Loucy (cell line): Measurements from ENCODE around the gene HAUS2.

ENCODE experiments used
- H2AFZ ChIP-seq: fragments of 200-600 bp; sonication (generic); 2 replicates; pipeline ENCODE4 v1.6.0; 2016; ENCODE audit warnings: antibody characterized with exemption, mild to moderate bottlenecking, low read length, moderate library complexity
- H3F3A ChIP-seq: fragments of 200-600 bp; 2 replicates; pipeline ENCODE4 v1.6.0; 2016; ENCODE audit warnings: antibody characterized with exemption, low read depth, mild to moderate bottlenecking
- H3K27me3 ChIP-seq: fragments of 200-600 bp; sonication (generic); 2 replicates; pipeline ENCODE4 v1.6.1; 2014; ENCODE audit warnings: low read length, mild to moderate bottlenecking; ENCODE audit not compliant: insufficient read depth, poor library complexity, severe bottlenecking
- H3K36me3 ChIP-seq: fragments of 200-600 bp; sonication (generic); 2 replicates; pipeline ENCODE4 v1.6.1; 2016; ENCODE audit warnings: low read length; ENCODE audit not compliant: insufficient read depth
- H3K4me1 ChIP-seq: fragments of 200-600 bp; sonication (generic); 2 replicates; pipeline ENCODE4 v1.5.1; 2014; ENCODE audit warnings: low read length, mild to moderate bottlenecking; ENCODE audit not compliant: insufficient read depth, poor library complexity, severe bottlenecking
- H3K4me2 ChIP-seq: fragments of 200-600 bp; sonication (generic); 2 replicates; pipeline ENCODE4 v1.6.0; 2014; ENCODE audit warnings: antibody characterized with exemption, low read length, low read depth, mild to moderate bottlenecking; ENCODE audit not compliant: poor library complexity, severe bottlenecking
- H3K4me3 ChIP-seq: fragments of 200-600 bp; sonication (generic); 2 replicates; pipeline ENCODE4 v1.5.1; 2014; ENCODE audit warnings: low read length, mild to moderate bottlenecking, mixed read lengths; ENCODE audit not compliant: poor library complexity, severe bottlenecking
- H3K79me2 ChIP-seq: fragments of 200-600 bp; sonication (generic); 2 replicates; pipeline ENCODE4 v1.6.1; 2014; ENCODE audit warnings: low read length; ENCODE audit not compliant: insufficient read depth
- H3K9ac ChIP-seq: fragments of 200-600 bp; sonication (generic); 2 replicates; pipeline ENCODE4 v1.6.0; 2014; ENCODE audit warnings: mild to moderate bottlenecking, low read depth, low read length, moderate library complexity; ENCODE audit not compliant: poor library complexity, severe bottlenecking
- H3K9me2 ChIP-seq: fragments of 200-600 bp; sonication (generic); replicated peaks from 2 replicates; pipeline ENCODE4 v1.6.1; 2016; ENCODE audit warnings: low read depth, low read length, mixed read lengths
- H3K9me3 ChIP-seq: fragments of 200-600 bp; sonication (generic); 2 replicates; pipeline ENCODE4 v1.6.1; 2014; ENCODE audit warnings: mild to moderate bottlenecking, antibody characterized with exemption, low read length, low read depth; ENCODE audit not compliant: insufficient read depth
- H4K20me1 ChIP-seq: fragments of 200-600 bp; sonication (generic); 2 replicates; pipeline ENCODE4 v1.6.0; 2014; ENCODE audit warnings: antibody characterized with exemption, low read length, mild to moderate bottlenecking; ENCODE audit not compliant: insufficient read depth, poor library complexity, severe bottlenecking
- EZH2phosphoT487 ChIP-seq: fragments of 200-600 bp; IDR thresholded peaks from 2 replicates; pipeline ENCODE4 v1.6.1; 2018; ENCODE audit warnings: antibody characterized with exemption, mild to moderate bottlenecking, moderate library complexity, borderline replicate concordance
- TF ChIP-seq, protein P1 (sequence below): fragments of 200-600 bp; sonication (generic); conservative IDR thresholded peaks from 2 replicates; pipeline ENCODE4 v1.5.1; 2014; ENCODE audit warnings: mild to moderate bottlenecking, antibody characterized with exemption, low read length

Gene HAUS2

DNA sequence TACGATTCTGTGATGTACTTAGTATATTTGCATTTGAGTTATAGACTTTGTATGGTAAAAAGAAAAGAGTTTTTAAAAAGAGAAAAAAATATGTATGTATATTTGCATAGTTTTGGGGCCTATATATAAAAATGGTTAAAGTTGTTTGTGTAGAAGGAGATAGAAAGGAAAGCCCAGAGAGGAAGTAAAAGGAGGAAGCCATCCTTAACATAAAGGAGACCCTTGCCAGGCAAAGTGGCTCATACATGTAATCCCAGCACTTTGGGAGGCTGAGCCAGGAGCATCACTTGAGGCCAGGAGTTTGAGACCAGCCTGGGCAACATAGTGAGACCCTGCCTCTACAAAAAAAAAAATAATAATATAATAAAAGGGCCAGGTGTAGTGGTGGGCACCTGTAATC is 44.8 kb upstream of the HAUS2 start:
- Histone ChIP-seq H3K27me3 (no peaks in the 10 kb centered on the region), H3K4me2 (no peak overlapping the region), H2AFZ (no peak overlapping the region), H3K4me1 (peaks cover 15% of the 10 kb centered on the region), H3K36me3 (no peaks in the 10 kb centered on the region), H4K20me1 (no peaks in the 10 kb centered on the region), H3K9ac (no peak overlapping the region), H3K9me3 (no peaks in the 10 kb centered on the region), H3K79me2 (peaks cover 24% of the 10 kb centered on the region; the same call in 1 of the 2 replicates), H3F3A (no peaks in the 10 kb centered on the region), H3K4me3 (no peak overlapping the region), H3K9me2 (no peaks in the 10 kb centered on the region)
- TF ChIP-seq, protein P1, sequence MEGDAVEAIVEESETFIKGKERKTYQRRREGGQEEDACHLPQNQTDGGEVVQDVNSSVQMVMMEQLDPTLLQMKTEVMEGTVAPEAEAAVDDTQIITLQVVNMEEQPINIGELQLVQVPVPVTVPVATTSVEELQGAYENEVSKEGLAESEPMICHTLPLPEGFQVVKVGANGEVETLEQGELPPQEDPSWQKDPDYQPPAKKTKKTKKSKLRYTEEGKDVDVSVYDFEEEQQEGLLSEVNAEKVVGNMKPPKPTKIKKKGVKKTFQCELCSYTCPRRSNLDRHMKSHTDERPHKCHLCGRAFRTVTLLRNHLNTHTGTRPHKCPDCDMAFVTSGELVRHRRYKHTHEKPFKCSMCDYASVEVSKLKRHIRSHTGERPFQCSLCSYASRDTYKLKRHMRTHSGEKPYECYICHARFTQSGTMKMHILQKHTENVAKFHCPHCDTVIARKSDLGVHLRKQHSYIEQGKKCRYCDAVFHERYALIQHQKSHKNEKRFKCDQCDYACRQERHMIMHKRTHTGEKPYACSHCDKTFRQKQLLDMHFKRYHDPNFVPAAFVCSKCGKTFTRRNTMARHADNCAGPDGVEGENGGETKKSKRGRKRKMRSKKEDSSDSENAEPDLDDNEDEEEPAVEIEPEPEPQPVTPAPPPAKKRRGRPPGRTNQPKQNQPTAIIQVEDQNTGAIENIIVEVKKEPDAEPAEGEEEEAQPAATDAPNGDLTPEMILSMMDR = no peak
- TF ChIP-seq EZH2phosphoT487 = no peak

DNA sequence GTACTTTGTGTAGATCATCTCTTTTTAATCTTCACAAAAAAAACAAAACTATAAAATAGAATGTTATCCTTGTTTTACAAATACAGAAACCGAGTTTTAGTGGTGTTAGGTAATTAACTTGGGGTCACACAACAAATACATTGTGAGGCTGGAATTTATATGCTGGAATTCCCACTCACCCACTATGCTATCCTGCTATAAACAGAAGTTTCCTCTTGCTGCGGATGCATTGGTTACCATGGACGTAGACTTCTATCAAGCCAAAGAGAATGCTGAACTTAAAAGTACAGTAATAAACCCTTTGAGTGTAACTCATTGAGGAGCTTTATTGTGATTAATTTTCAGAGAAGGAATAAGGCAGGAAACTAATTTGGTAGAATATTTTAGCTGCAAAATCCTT is 44.0 kb upstream of the HAUS2 start:
- Histone ChIP-seq H2AFZ (no peak overlapping the region), H3K36me3 (no peaks in the 10 kb centered on the region), H3K4me3 (no peak overlapping the region), H3K27me3 (no peaks in the 10 kb centered on the region), H4K20me1 (no peaks in the 10 kb centered on the region), H3K9ac (no peak overlapping the region), H3K9me3 (no peaks in the 10 kb centered on the region), H3F3A (no peaks in the 10 kb centered on the region), H3K9me2 (no peaks in the 10 kb centered on the region), H3K79me2 (peaks cover 24% of the 10 kb centered on the region; the same call in 1 of the 2 replicates), H3K4me1 (peaks cover 15% of the 10 kb centered on the region), H3K4me2 (no peak overlapping the region)
- TF ChIP-seq, protein P1 = no peak

GRCh38 chr15:42507514-42507913 is 41.1 kb upstream of the HAUS2 start:
- H3K36me3 ChIP-seq = no peaks in the 10 kb centered on the region; the same call in 1 of the 2 replicates
- no peak for TF ChIP-seq EZH2phosphoT487
- TF ChIP-seq, protein P1 = no peak
- no peaks in the 10 kb centered on the region for H3K4me1 ChIP-seq
- H3K9me3 ChIP-seq = no peaks in the 10 kb centered on the region
- H3K9me2 ChIP-seq = no peaks in the 10 kb centered on the region
- no peak overlapping the region for H3K4me2 ChIP-seq
- no peak overlapping the region for H3K9ac ChIP-seq
- no peak overlapping the region for H3K4me3 ChIP-seq
- no peaks in the 10 kb centered on the region for H4K20me1 ChIP-seq
- H2AFZ ChIP-seq = no peak overlapping the region
- no peaks in the 10 kb centered on the region for H3F3A ChIP-seq
- H3K79me2 ChIP-seq = peaks cover 9% of the 10 kb centered on the region; the same call in 1 of the 2 replicates
- H3K27me3 ChIP-seq = no peaks in the 10 kb centered on the region
